ENCODE data around the gene CDKN2C.

CDKN2C gene

DNA sequence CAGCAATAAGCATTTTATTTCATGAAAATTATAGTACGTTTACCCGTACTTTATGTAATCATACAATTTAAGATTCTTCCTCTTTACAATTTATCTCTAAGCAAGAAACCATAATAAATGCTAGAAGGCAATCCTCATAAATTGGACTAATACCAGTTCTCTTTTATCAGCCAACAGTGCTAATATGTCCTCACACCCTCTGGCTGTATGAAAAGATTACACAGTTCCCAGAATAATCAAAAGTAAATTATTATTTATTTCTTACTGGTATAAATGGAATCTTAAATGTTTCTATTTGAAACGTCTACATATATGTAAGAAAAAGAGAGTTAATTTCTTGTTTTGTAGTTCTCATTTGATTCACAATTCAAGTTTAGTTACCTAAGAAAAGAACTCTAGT lies 3.1 kb upstream of the CDKN2C start:
- no peak for DNase-seq

DNA sequence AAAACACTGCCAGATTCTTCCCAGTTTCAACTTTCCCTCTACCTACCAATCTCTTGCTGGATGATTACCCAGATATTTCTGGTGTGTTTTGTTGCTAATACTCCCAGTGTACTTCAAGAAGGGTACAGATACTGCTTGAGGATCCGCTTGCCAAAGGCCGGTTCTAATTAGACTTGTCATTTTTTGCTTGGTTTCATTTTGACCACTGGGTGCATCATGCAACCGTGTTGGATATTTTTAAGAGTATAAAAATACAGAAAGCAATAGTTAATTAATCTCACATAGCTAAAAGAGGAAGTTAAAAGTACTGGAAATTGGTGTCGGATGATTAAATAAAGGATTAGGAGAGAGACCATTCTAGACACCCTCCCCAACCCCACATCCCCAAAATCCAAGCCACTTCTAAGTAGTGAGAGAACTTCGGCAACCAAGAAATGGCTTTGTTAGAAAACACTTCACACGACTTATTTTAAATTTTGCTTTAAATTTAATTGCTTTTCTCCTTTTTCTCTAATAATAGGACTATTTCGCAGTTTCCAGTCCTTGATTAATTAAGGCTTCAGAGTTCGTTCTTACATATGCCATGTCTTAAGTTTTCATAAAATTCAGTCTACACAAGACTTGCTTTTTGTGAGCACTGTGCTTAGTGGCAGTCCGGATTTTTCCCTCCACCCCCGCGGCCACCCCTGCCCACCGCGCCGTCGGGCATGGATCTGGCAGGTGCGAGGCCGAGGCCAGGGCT lies 2.5 kb upstream of the CDKN2C start:
- DNase-seq: no peak

DNA sequence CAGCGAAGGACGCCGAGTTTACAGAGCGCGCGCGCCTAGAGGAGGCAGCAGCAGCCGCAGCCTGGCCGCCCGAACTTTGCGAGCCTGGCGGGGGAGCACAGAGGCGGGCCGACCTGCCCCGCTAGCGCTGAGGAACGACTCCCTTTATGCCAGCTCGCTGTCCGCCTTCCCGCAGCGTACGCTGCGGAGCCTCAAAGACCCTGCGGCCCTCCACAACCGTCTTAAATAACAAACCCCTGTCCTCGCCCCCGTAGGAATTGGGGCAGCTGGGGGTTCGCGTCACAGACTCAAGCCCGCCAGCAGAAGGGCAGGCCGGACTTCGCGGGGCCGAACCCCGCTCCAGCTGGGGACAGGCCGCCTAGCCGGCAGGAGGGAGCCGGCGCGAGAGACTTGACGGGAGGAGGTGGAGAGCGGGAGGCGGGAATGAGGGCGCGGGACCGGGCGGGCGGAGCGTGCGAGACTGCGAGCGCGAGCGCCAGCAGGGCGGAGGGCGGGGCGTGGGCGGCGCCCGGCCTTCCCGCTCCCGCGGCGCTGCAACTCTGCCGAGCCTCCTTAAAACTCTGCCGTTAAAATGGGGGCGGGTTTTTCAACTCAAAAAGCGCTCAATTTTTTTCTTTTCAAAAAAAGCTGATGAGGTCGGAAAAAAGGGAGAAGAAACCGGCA lies 1.8 kb upstream of the CDKN2C start:
- peak; percentile 91 for DNase-seq

DNA sequence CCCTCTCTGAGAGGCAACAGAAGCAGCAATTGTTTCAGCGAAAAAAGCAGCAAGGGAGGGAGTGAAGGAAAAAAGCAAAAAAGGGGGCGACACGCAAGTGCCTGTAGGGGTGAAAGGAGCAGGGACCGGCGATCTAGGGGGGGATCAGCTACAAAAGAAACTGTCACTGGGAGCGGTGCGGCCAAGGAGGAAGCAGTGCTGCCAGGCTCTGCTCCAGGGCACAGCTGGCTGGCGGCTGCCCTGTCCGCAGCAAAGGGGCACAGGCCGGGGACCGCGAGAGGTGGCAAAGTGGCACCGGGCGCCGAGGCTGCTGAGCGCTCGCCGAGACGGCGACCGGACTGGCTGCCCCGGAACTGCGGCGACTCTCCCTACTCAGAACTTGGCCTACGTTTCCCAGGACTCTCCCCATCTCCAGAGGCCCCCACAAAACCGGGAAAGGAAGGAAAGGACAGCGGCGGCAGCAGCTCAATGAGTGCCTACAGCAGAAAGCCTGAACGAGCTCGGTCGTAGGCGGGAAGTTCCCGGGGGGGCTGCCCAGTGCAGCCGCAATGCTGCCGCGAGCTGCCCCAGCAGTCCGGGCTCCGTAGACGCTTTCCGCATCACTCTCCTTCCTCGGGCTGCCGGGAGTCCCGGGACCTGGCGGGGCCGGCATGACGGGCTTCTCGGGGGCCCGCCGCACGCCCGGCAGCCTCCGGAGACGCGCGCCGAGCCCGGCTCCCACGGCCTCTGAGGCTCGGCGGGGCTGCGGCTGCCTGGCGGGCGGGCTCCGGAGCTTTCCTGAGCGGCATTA lies 1.0 kb upstream of the CDKN2C start:
- peak; percentile 24 for DNase-seq

DNA sequence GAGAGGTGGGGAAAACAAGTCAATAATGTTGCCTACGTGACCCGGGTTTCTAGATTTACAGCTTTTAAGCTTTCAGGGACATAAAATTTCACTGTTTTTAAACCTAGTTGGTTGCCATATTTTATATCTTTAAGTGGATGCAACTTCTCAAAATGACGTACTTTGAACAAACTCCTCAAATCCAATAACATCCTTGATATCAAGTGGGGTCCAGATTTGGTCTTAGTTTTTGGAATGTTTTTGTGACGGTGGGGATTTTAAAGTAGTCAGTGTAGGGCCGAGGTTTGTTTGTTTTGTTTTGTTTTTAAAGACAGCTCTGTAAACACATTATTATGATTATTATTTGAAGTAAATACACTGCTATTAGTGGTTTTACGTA lies 453 bp downstream of the CDKN2C start:
- DNase-seq: no peak

DNA sequence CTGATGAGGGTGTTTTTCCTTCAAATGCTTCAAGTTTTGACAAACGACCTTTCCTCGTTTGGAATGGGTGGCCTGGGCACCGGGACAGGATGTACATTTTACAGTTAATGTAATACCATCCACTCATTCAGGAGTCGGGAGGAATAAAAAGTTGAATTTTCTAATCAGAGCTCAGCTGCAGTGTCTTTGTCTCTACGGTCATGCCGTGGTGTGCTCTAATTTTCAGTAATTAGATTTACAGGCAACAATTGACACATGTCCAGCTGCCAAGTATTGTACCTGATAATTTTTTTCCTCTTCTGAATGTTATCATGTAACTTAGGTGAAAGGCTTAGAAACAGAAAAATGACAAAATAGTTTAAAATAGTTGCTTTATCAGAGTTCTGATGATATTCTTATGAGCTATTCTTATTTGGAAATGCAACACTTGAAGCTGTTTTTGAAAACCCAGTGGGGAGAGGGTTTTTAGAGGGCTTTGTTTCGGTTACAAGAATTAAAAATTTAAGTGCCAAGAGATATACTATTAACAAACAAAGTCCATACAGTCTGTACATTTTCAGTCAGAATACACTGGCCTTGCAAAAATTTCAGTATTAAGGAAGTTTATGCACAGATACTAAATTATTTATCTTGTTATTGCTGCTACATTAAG lies 1.0 kb downstream of the CDKN2C start:
- no peak for DNase-seq

DNA sequence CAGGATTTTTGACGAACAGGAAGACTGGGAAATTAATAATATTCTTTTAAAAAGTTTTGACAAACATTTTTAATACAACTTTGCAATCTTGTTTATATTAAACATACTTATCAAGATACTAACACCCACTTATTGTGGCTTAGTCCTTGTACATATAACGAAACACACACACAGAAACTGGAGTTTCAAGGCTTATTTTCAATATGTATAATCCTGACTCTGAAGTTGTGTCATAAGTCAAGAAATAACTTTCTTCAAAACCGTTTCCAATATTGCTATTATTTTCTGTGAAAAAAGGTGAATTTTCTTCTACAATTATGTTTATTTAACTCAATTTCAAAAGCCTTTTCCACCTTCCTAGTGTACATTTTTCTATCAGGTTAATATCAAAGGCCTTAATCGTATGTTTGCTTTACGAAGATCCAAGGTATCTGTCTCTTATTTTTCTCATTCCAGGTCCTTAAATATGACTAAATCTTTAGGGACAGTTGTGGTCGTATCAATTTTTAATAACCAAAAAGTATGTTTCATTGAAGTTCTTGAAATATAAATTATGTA lies 1.8 kb downstream of the CDKN2C start:
- DNase-seq: no peak

DNA sequence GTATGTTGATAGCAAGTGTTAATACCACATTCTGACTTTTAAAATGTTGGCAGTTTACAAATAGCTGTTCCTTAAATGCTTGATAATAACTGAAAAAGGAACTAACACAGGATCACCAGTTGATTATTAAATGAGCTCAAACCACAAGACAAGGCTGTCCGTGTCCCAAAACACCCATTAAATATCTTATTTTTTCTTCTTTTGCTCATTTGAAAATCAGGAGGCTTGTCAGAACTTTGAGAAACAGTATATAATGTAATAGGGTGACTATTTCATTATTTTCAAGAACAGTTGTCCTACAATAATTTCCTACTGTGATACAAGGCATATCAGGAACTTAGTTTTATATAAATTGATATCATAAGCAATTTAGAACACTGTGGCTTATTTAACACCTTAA lies 2.7 kb downstream of the CDKN2C start:
- DNase-seq: no peak

DNA sequence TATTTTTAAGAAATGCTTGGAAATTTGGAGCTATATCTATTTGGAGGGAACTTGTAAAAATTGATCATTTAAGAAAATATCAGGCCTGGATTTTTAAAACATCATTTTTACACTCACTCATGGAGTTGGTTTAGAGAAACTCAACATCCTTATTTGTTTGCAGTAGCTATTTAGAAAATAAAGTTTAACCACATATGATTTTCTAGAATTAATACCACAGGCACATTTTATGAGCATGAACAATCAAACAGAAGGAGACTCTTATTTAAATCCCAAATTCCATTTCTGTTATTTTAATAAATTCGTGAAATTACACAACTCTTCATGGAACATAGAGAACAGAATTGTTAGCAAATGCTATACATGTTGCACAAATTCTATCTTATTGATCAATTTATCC lies 3.2 kb downstream of the CDKN2C start:
- DNase-seq: no peak

DNA sequence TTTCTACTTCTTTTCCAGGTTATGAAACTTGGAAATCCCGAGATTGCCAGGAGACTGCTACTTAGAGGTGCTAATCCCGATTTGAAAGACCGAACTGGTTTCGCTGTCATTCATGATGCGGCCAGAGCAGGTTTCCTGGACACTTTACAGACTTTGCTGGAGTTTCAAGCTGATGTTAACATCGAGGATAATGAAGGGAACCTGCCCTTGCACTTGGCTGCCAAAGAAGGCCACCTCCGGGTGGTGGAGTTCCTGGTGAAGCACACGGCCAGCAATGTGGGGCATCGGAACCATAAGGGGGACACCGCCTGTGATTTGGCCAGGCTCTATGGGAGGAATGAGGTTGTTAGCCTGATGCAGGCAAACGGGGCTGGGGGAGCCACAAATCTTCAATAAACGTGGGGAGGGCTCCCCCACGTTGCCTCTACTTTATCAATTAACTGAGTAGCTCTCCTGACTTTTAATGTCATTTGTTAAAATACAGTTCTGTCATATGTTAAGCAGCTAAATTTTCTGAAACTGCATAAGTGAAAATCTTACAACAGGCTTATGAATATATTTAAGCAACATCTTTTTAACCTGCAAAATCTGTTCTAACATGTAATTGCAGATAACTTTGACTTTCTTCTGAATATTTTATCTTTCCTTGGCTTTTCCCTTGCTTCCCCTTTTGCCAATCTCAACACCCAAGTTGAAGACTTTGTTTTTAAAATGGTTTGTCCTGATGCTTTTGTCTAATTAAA lies 4.0 kb downstream of the CDKN2C start:
- no peak for DNase-seq

DNA sequence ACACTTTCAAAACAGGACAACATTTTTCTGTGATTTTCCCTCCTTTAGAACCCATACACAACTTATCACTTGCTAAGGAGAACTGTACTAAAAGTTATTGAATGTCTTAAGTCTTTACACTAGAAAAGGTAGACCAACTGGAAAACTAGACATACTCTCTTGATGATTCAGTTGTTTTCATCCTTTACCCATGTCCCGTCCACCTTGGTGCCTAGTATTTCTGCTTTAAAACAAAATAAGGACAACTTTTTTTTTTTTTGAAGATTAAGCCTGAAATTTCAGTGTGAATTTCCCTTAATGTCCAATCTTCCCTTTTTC lies 4.5 kb downstream of the CDKN2C start:
- DNase-seq: no peak

DNA sequence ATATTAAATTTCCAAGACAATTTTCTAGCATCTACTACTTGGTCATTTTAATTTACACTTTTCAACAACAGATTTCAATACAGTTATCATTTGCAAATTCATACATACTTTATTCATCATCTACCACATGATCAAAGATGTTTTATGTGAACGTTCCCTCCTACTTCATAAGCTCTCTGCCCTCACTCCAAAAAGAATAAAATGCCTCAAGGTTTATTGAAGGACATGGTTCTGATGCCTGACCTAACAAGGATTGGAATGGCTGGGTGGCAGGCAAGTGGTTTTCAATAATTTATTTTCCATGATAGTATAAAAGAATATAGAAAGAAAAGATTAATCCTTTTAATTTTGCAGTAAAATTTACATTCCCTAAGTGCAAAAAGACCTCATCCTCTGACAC lies 5.4 kb downstream of the CDKN2C start:
- DNase-seq: no peak

DNA sequence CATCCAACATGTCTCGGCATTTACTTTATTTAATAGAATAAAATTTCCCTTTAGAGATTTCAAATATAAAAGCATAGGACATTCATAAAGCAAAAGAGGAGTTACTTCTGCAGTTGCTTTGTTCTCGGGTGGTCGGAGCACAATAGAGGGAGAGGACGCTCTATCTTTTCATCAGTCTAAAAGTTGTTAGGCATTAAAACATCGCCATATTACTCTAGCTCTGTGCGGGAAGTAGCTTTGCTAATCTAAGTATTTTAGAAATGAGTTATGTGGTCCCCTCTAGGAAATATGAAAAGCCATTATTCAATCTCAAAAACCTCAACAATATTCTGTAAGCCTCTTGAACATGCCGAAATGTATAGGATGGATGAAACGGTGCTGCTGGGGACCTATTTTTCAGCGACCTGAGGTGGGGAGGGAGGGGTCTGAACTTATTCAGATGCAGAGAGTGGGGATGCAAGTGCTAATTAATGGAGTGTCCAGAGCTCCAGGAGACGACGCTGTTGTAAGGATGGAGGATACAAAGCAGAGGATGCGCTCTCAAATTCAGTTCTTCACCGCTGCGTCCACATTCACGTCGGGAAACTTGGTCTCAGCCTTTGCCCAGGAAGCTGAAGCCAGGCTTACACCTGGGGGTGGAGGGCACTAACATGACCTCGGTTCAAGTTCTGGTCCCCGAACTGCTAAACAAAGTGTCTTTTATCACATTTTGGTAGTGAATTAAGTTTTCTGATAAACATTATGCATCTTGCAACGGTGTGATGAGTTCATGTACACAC lies 6.3 kb downstream of the CDKN2C start:
- no peak for DNase-seq

DNA sequence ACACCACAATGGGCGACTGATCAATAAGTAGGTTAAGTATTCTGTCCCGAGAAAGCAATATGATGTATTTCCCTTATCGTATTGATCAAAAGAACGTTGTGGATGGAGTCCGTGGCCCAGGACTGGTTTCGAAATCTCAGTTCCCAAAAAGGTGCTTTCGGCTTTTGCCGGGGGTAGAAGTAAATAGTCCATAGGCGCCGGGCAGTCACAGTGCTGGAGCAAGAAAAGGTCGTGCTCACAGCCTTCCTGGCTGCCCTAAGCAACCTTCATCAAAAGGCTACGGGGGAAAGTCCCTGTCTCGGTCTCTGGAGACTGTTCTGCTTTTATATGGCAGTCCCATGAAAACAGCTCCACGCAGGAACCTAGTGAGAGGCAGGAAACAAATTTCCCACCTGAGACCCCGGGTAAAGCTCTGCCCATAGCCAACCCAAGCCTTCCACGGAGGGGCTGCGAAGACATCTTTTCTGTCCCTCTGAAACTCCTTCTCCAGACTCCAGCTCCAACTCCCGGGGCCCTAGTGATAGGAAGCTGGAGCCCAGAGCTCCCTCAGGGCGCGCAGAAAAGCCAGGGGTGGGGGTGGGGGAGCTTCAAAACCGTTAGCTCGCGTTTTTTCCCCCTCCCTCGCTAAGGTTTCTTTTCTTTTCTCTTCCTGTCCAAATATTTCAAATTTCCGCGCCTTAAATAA lies 7.0 kb downstream of the CDKN2C start:
- DNase-seq: peak; percentile 57

DNA sequence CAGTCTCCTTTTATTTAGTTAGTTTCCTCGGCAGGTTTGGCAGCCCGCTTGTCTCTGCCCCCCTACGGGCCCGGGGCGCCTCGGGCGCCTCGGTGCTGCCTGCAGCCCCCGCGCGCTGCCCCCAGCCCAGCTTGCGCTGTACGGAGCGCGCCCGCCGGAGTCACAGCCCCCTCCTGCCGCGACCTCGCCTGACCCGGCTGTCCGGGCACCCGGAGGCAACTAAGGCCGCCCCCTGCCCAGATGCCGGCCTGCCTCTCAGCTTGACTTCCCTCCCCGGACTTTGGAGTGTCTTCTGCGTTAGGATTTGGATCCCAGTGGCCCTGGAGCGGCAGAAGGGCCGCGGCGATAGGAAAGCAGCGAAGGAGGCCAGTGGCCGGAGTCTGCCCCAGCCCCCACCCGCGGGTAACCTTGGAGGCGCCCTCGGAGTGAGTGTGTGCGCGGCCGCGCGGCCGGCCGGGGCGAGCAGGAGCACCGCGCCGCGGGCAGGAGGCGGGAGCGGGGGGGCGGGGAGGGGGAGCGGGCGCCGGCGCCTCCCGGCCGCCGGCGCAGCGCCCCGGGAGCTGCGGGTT lies 7.6 kb downstream of the CDKN2C start:
- peak; percentile 22 for DNase-seq

DNA sequence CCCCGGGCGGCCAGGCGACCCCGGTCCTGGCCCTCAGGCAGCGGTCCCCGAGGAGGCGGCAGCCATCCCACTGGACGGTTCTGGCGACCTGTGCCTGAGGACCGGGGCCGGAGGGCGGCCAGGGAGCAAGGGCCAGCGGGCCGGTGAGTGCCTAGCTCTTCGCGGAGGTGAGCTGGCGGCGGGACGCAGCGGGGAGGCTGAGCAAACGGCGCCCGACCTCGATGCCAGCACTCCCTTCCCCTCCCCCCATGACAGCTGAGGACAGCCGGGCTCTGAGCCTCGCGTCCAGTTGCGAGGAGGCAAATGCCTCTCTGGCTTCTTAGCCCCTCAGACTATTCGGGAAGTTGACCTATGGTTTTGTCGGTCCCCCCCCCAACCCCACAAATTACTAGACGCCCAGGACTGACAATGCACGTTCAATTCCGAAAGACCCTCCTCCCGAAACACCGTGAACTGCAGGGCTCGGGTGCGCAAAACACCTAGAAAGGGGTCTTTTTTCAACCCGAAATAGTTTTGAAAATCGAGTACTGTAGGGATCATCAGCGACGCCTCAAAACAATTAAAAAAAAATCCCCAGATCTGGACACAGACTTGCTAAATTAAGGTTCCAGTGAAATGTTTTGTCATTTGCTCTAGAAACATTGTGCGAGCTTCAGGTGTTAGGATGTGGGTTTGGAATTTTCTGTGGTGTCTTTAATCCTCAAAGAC lies 8.3 kb downstream of the CDKN2C start:
- peak; percentile 38 for DNase-seq

DNA sequence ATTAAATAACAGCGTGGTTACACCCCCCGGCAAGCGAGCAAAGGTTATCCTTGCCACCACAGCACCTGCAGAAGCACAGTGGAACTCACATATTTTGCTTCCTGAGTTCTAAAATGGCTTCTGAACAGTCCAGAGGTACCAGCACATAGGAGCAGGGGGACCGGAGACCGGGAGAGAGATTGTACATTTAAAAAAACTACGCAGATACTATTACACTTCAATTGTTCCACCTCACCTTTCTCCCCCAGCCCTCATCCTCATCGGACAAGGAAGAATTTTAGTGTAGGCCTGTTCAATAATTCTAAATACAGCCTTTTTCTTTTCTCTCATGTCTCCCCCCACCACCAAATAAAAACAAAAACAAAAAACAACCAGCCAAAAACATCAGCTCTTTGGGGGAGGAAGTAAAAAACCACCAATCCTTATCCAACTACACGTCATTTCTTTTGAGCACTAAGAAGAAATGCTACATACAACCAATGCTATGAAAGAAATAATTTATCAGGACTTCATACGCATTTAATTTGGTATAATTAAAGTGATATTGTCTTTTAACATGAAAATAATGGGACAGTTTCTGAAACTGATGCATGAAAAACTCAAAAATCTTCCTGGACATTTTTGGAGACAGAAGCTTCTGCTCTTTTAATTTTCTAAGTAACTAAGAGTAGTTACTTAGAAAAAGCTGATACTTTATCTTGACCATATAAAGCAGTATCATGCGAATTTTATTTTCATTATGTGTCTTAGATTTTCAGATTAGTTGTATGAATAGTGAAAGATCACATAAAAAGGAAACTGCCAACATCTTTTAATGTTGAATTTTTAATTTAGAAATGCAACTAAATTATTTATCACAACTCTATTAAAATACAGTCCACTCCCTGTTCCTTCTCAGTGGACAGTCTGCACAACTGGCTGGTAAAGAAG lies 9.1 kb downstream of the CDKN2C start:
- no peak for DNase-seq

DNA sequence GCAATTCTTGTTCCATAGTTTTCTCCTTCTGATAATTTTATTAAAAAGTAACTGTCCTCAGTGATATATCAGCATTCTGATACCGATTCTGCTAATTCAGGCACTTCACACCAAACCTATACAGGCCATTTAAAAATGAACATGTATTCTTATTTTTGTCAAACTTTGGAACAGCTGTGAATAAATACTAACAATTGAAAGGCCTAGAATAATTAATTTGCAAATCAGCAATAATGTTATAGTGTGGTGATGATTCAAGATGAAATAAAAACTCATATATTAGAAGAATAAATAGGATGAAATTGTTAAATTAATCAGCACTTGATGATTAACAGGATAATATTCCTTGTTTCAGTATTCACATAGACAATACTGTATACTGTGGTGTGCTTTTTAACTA lies 9.9 kb downstream of the CDKN2C start:
- no peak for DNase-seq

DNA sequence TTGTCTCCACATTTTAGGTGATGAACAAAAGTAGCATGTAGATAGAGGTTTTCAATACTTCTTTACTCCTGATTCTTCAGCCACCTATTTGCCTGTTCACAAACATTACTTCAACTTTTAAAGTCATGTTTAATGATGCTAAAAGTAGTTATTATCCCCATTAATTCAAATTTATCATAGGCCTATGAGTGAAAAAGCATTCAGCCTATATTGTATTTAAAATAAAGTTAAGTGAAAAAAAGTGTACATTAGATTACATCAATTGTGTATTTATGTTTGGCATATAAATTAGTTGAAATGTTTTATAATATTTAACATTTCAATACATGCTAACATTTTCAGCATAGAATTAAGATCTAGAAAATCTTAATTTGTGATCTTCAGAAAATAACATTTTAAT lies 10.5 kb downstream of the CDKN2C start:
- no peak for DNase-seq

Data from fibroblast of skin of right quadriceps (primary cell).